ENCODE data around the gene TUNAR. TPM values are rescaled to one million over a fixed set of nuclear protein-coding genes. Genes with fewer than 3 reads are reported as not detected.

TUNAR gene
- total RNA-seq, 4 donors from 2014 or later: 0.54 TPM; not detected in 3

DNA sequence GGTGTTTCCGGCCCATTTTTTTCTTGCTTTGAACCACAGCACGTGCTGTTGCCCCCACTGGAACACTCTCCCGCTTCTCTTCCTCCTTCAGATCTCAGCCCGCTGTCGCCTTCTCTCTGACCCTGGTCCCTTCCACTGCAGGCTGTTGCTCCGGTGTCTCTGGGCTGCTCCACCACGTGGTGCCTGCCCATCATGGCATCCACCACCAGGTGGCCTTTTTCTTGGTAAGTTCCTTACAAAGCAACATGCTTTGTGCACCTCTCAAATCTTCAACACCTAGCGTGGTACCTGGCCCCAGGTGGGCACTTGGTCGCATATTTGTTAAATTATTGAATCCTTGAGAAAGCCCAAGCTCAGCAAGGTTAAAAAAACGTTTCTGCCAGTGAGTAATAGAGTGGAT is 19.1 kb downstream of the TUNAR start:
- no peak for ATAC-seq
- no peak for TF ChIP-seq POLR2AphosphoS5 (IDR thresholded peaks at IDR 0.05)
- H3K4me3 ChIP-seq: no peak overlapping the region
- H3K9me3 ChIP-seq: no peaks in the 10 kb centered on the region
- H3K27ac ChIP-seq: no peak overlapping the region
- WGBS, 2 donors (ENCODE audit: low coverage in 1 of 2): 45 to 50% methylated on average over 8 to 10 of the region's 10 CpGs
- no peaks in the 10 kb centered on the region for H3K4me1 ChIP-seq
- H3K36me3 ChIP-seq: no peaks in the 10 kb centered on the region
- H3K27me3 ChIP-seq: peaks cover 89% of the 10 kb centered on the region

DNA sequence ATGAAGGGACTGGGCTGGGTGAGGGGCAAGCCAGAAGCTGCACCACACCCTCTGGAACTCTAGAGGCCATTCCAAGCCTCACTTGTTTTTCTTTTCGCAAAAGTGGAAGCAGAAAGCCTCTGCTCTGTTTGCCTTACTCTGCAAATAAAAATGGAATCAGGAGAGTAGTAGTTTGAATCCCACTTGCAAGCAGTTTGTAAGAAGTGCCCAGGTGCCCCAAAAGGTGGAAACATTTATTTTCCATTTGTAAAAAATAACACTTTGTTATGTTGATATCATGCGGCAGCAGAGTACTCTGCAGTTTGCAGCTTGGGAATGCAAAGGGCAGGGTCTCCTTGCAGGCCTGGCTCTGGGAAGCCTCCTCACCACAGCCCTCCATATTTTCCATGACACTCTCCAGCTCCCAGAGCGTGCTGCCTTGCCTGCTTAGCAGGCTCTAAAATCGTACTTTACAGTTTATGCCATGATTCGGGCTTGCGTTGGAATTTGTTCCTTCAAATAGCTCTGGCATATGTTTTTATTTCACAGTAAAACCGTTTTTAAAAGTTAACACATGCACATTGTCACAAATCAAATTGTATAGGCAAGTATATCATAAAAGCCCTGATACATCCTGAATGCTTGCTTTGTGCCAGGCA is 20.0 kb downstream of the TUNAR start:
- no peak for ATAC-seq
- 45 to 60% methylated on average over 7 of the region's 7 CpGs for WGBS, 2 donors (ENCODE audit: low coverage in 1 of 2)
- Histone ChIP-seq H3K27ac (no peak overlapping the region), H3K36me3 (no peaks in the 10 kb centered on the region), H3K9me3 (no peaks in the 10 kb centered on the region), H3K4me1 (no peaks in the 10 kb centered on the region), H3K27me3 (peaks cover 93% of the 10 kb centered on the region), H3K4me3 (no peak overlapping the region)
- TF ChIP-seq EP300 (IDR thresholded peaks at IDR 0.05) (no peak), POLR2AphosphoS5 (IDR thresholded peaks at IDR 0.05) (no peak), POLR2A (IDR thresholded peaks at IDR 0.05) (no peak)
- TF ChIP-seq, protein P1, sequence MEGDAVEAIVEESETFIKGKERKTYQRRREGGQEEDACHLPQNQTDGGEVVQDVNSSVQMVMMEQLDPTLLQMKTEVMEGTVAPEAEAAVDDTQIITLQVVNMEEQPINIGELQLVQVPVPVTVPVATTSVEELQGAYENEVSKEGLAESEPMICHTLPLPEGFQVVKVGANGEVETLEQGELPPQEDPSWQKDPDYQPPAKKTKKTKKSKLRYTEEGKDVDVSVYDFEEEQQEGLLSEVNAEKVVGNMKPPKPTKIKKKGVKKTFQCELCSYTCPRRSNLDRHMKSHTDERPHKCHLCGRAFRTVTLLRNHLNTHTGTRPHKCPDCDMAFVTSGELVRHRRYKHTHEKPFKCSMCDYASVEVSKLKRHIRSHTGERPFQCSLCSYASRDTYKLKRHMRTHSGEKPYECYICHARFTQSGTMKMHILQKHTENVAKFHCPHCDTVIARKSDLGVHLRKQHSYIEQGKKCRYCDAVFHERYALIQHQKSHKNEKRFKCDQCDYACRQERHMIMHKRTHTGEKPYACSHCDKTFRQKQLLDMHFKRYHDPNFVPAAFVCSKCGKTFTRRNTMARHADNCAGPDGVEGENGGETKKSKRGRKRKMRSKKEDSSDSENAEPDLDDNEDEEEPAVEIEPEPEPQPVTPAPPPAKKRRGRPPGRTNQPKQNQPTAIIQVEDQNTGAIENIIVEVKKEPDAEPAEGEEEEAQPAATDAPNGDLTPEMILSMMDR (IDR thresholded peaks at IDR 0.05): no peak

DNA sequence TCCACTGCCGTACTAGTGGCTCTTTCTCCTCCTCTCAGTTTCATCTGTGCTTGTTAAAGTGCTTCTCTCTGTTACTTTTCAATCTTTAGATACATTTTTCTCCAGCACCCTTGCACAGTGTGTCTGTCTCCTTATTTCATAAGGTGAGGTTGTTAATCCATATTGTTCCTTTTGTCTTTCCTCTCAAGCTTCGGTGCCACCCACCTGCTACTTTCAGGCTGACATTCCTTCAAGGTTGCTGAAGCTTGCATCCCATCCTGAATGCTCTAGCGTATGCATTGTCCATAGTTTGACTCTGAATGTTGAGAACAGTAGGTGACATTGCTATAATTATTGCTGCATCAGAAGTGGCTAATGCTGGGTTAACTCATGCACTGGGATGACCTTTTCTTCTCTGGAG is 20.6 kb downstream of the TUNAR start:
- no peak for ATAC-seq
- TF ChIP-seq POLR2A (IDR thresholded peaks at IDR 0.05) (no peak), POLR2AphosphoS5 (IDR thresholded peaks at IDR 0.05) (no peak), EP300 (IDR thresholded peaks at IDR 0.05) (no peak)
- TF ChIP-seq, protein P1 (IDR thresholded peaks at IDR 0.05): no peak
- H3K27me3 ChIP-seq: peaks cover 93% of the 10 kb centered on the region

DNA sequence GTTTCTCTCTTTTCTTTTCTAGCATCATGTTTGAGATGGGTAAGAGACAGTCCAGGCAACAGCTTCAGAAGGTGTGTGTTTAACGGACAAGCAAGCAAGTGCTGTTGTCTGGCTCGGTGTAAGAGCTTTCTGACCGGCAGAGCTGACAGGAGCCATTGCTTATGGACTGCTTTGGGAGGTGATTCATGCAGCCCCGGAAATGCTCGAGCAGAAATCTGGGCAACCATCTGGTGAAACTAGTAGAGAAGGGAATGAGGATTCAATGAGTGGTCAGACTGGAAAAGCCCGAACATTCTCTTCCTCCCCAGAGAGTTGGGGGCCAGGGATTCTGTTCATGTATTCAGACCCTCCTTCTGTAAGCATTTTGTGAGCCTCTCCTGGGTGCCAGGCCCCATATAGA is 24.4 kb downstream of the TUNAR start:
- 59 to 70% methylated on average over 3 to 5 of the region's 6 CpGs for WGBS, 2 donors (ENCODE audit: low coverage in 1 of 2)
- TF ChIP-seq POLR2AphosphoS5 (IDR thresholded peaks at IDR 0.05) (no peak), POLR2A (IDR thresholded peaks at IDR 0.05) (no peak), EP300 (IDR thresholded peaks at IDR 0.05) (no peak)
- TF ChIP-seq, protein P1 (IDR thresholded peaks at IDR 0.05): no peak
- Histone ChIP-seq H3K27ac (no peak overlapping the region), H3K4me1 (no peaks in the 10 kb centered on the region), H3K27me3 (peaks cover 79% of the 10 kb centered on the region), H3K9me3 (no peaks in the 10 kb centered on the region), H3K36me3 (no peaks in the 10 kb centered on the region), H3K4me3 (no peak overlapping the region)
- ATAC-seq: no peak

More for the DNA sequence above, 20.6 kb downstream of the TUNAR start:
- 20 to 70% methylated on average over 1 to 3 of the region's 3 CpGs for WGBS, 2 donors (ENCODE audit: low coverage in 1 of 2)
- H3K36me3 ChIP-seq: no peaks in the 10 kb centered on the region
- H3K27ac ChIP-seq: no peak overlapping the region
- no peaks in the 10 kb centered on the region for H3K4me1 ChIP-seq
- no peaks in the 10 kb centered on the region for H3K9me3 ChIP-seq
- H3K4me3 ChIP-seq: no peak overlapping the region

DNA sequence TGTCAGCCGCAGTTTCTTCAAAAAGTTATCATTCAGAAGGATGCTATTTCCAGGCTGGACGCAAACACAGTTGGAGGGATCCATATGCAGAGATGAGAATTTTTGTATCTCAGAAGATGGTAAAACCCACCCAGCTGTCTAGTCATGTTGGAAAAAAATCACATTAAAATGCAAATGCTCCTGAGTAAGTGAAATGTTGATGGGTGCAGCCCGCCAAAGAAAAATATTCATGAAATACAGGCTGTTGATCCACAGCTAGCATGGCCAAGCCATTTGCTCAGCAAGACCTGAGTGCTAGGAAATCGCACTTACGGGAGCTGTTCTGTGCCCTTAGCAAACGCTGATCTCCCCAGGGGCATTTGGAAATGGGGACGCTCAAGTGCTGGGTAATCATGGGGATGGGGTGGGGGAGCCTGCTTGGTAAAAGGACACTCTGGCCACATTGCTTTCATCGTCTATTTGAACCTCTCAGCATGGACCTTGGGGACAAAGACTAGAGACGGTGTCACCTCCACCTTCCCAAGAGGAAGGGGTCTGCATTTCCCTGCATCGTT is 25.7 kb downstream of the TUNAR start:
- Histone ChIP-seq H3K4me1 (no peaks in the 10 kb centered on the region), H3K27me3 (peaks cover 70% of the 10 kb centered on the region), H3K4me3 (no peak overlapping the region), H3K36me3 (no peaks in the 10 kb centered on the region), H3K9me3 (no peaks in the 10 kb centered on the region), H3K27ac (no peak overlapping the region)
- no peak for ATAC-seq
- no peak for TF ChIP-seq POLR2AphosphoS5 (IDR thresholded peaks at IDR 0.05)
- TF ChIP-seq, protein P1 (IDR thresholded peaks at IDR 0.05): no peak
- TF ChIP-seq EP300 (IDR thresholded peaks at IDR 0.05): no peak
- no peak for TF ChIP-seq POLR2A (IDR thresholded peaks at IDR 0.05)
- WGBS, 2 donors (ENCODE audit: low coverage in 1 of 2): 64 to 69% methylated on average over 3 to 10 of the region's 10 CpGs

All from gastroesophageal sphincter (tissue), 4 donors.